ENCODE data around the gene RHOF.

- TF ChIP-seq POLR2A (IDR thresholded peaks at IDR 0.05) (no peak), CTCF (IDR thresholded peaks at IDR 0.05) (no peak), EP300 (IDR thresholded peaks at IDR 0.05) (no peak), POLR2AphosphoS5 (IDR thresholded peaks at IDR 0.05) (no peak)
Measured at GRCh38 chr12:121812320-121812871, 18.9 kb upstream of the RHOF start.

Data from gastroesophageal sphincter (tissue), 3 donors.